C4-2B (cell line): ENCODE measurements around the gene FGF12.

Experiments used
- ZFX ChIP-seq: fragments of 450-650 bp; IDR thresholded peaks from 2 replicates; pipeline ENCODE4 v1.6.1; 2017
- TF ChIP-seq, protein P1 (sequence below): fragments of 450-650 bp; conservative IDR thresholded peaks from 2 replicates; pipeline ENCODE4 v1.5.1; 2017; ENCODE audit warnings: mild to moderate bottlenecking

DNA sequence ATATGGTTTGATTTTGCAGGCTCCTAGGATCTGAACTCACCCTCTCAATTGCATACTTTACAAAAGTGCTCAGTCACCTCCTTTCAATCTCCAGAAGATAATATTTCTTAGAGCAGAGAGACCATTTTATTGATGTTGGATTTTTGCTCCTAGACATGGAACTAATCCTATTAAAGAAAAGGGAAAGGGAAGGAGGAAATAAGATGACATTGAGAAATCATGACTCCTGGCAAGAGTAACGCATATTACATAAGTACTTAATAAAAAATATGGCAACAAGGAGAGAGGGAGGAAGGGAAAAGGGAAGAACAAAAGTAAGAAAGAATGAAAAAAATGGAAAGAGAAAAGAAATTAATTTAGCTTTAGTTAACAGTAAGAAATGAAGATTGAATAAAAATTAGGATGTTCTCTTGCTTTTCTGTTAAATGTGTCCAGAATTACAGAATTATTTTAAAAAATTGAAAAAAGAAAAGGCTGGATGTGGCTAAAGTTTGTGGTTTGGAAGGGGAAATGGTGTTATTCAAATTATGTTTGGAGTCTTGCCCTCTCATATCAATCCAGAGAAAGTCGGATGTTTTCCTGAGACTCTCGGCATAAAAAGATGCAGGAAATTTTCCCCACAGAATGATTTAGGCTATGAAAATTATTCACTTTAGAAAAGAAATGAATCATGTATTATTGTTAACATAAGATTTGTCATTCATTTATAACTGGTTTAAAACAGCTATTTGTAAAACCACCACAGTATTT, 474.0 kb downstream of the FGF12 start:
- TF ChIP-seq, protein P1, sequence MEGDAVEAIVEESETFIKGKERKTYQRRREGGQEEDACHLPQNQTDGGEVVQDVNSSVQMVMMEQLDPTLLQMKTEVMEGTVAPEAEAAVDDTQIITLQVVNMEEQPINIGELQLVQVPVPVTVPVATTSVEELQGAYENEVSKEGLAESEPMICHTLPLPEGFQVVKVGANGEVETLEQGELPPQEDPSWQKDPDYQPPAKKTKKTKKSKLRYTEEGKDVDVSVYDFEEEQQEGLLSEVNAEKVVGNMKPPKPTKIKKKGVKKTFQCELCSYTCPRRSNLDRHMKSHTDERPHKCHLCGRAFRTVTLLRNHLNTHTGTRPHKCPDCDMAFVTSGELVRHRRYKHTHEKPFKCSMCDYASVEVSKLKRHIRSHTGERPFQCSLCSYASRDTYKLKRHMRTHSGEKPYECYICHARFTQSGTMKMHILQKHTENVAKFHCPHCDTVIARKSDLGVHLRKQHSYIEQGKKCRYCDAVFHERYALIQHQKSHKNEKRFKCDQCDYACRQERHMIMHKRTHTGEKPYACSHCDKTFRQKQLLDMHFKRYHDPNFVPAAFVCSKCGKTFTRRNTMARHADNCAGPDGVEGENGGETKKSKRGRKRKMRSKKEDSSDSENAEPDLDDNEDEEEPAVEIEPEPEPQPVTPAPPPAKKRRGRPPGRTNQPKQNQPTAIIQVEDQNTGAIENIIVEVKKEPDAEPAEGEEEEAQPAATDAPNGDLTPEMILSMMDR, result no peak
- no peak for TF ChIP-seq ZFX
